GM19438 (cell line): ENCODE results near the gene CRHR1.

ENCODE experiments used
- ATAC-seq: cut with Tn5 transposase; IDR thresholded peaks from one replicate; pipeline ENCODE4 v1.9.1; 2021; ENCODE audit warnings: low read depth; ENCODE audit not compliant: unreplicated experiment

CRHR1 gene

GRCh38 chr17:45757431-45758218 lies 26.5 kb upstream of the CRHR1 start:
- ATAC-seq: no peak

GRCh38 chr17:45758544-45758943 lies 25.6 kb upstream of the CRHR1 start:
- ATAC-seq: no peak

- ATAC-seq: no peak
Observed at GRCh38 chr17:45759761-45760160, 24.4 kb upstream of the CRHR1 start.

GRCh38 chr17:45761957-45762565 lies 22.1 kb upstream of the CRHR1 start:
- no peak for ATAC-seq

GRCh38 chr17:45763182-45763581 lies 20.9 kb upstream of the CRHR1 start:
- no peak for ATAC-seq

GRCh38 chr17:45764479-45764878 lies 19.6 kb upstream of the CRHR1 start:
- no peak for ATAC-seq

GRCh38 chr17:45768000-45768399 lies 16.1 kb upstream of the CRHR1 start:
- ATAC-seq: no peak

GRCh38 chr17:45770632-45771270 lies 13.4 kb upstream of the CRHR1 start:
- no peak for ATAC-seq

GRCh38 chr17:45771271-45771959 lies 12.7 kb upstream of the CRHR1 start:
- no peak for ATAC-seq

GRCh38 chr17:45775148-45775547 lies 9.0 kb upstream of the CRHR1 start:
- ATAC-seq: no peak

GRCh38 chr17:45775576-45776011 lies 8.5 kb upstream of the CRHR1 start:
- ATAC-seq: no peak

- ATAC-seq: no peak
Observed at GRCh38 chr17:45776896-45777295, 7.2 kb upstream of the CRHR1 start.

GRCh38 chr17:45777388-45777787 lies 6.7 kb upstream of the CRHR1 start:
- ATAC-seq: no peak

GRCh38 chr17:45780921-45781320 lies 3.2 kb upstream of the CRHR1 start:
- ATAC-seq: no peak

- ATAC-seq: no peak
Observed at GRCh38 chr17:45782889-45783592, 1.1 kb upstream of the CRHR1 start.

- no peak for ATAC-seq
Observed at GRCh38 chr17:45783593-45784292, 377 bp upstream of the CRHR1 start.

GRCh38 chr17:45784741-45785479 lies 790 bp downstream of the CRHR1 start:
- no peak for ATAC-seq

GRCh38 chr17:45785480-45786193 lies 1.5 kb downstream of the CRHR1 start:
- ATAC-seq: no peak

- ATAC-seq: no peak
Observed at GRCh38 chr17:45786349-45786748, 2.2 kb downstream of the CRHR1 start.
